GM10266 (cell line): ENCODE measurements around the gene ACSS2.

ENCODE experiments used
- DNase-seq: peaks from one replicate; pipeline ENCODE4 v3.0.0; 2012; ENCODE audit errors: extremely low spot score
- TF ChIP-seq, protein P1 (sequence below): IDR thresholded peaks from 2 replicates; pipeline ENCODE4 v1.5.1; 2012; ENCODE audit warnings: mild to moderate bottlenecking, low read depth; ENCODE audit not compliant: control insufficient read depth, insufficient read depth; ENCODE audit errors: missing control alignments

Gene ACSS2

GRCh38 chr20:34848597-34848996 lies 27.8 kb upstream of the ACSS2 start:
- no peak for DNase-seq
- TF ChIP-seq, protein P1, sequence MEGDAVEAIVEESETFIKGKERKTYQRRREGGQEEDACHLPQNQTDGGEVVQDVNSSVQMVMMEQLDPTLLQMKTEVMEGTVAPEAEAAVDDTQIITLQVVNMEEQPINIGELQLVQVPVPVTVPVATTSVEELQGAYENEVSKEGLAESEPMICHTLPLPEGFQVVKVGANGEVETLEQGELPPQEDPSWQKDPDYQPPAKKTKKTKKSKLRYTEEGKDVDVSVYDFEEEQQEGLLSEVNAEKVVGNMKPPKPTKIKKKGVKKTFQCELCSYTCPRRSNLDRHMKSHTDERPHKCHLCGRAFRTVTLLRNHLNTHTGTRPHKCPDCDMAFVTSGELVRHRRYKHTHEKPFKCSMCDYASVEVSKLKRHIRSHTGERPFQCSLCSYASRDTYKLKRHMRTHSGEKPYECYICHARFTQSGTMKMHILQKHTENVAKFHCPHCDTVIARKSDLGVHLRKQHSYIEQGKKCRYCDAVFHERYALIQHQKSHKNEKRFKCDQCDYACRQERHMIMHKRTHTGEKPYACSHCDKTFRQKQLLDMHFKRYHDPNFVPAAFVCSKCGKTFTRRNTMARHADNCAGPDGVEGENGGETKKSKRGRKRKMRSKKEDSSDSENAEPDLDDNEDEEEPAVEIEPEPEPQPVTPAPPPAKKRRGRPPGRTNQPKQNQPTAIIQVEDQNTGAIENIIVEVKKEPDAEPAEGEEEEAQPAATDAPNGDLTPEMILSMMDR: no peak

GRCh38 chr20:34849778-34850177 lies 26.6 kb upstream of the ACSS2 start:
- TF ChIP-seq, protein P1: no peak
- no peak for DNase-seq

- TF ChIP-seq, protein P1: no peak
- DNase-seq: no peak
Observed at GRCh38 chr20:34850969-34851368, 25.4 kb upstream of the ACSS2 start.

- TF ChIP-seq, protein P1: no peak
- DNase-seq: no peak
Observed at GRCh38 chr20:34852298-34852697, 24.1 kb upstream of the ACSS2 start.

- no peak for DNase-seq
- TF ChIP-seq, protein P1: no peak
Observed at GRCh38 chr20:34859367-34859766, 17.0 kb upstream of the ACSS2 start.

- TF ChIP-seq, protein P1: no peak
- no peak for DNase-seq
Observed at GRCh38 chr20:34859826-34860545, 16.4 kb upstream of the ACSS2 start.

- no peak for DNase-seq
- TF ChIP-seq, protein P1: no peak
Observed at GRCh38 chr20:34861386-34862084, 14.9 kb upstream of the ACSS2 start.
